ENCODE data around the gene APOE. TPM values are rescaled to one million over a fixed set of nuclear protein-coding genes. Genes with fewer than 3 reads are reported as not detected.

The APOE gene
- total and polyA plus RNA-seq, 2 of the 13 experiments (the other 11 are each of a cell fraction or from before 2014, with no cell fraction given): 1,328 to 1,470 TPM

DNA sequence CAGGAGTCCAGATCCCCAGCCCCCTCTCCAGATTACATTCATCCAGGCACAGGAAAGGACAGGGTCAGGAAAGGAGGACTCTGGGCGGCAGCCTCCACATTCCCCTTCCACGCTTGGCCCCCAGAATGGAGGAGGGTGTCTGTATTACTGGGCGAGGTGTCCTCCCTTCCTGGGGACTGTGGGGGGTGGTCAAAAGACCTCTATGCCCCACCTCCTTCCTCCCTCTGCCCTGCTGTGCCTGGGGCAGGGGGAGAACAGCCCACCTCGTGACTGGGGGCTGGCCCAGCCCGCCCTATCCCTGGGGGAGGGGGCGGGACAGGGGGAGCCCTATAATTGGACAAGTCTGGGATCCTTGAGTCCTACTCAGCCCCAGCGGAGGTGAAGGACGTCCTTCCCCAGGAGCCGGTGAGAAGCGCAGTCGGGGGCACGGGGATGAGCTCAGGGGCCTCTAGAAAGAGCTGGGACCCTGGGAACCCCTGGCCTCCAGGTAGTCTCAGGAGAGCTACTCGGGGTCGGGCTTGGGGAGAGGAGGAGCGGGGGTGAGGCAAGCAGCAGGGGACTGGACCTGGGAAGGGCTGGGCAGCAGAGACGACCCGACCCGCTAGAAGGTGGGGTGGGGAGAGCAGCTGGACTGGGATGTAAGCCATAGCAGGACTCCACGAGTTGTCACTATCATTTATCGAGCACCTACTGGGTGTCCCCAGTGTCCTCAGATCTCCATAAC, at the start of gene APOE (continued):
- TF ChIP-seq, protein P1, sequence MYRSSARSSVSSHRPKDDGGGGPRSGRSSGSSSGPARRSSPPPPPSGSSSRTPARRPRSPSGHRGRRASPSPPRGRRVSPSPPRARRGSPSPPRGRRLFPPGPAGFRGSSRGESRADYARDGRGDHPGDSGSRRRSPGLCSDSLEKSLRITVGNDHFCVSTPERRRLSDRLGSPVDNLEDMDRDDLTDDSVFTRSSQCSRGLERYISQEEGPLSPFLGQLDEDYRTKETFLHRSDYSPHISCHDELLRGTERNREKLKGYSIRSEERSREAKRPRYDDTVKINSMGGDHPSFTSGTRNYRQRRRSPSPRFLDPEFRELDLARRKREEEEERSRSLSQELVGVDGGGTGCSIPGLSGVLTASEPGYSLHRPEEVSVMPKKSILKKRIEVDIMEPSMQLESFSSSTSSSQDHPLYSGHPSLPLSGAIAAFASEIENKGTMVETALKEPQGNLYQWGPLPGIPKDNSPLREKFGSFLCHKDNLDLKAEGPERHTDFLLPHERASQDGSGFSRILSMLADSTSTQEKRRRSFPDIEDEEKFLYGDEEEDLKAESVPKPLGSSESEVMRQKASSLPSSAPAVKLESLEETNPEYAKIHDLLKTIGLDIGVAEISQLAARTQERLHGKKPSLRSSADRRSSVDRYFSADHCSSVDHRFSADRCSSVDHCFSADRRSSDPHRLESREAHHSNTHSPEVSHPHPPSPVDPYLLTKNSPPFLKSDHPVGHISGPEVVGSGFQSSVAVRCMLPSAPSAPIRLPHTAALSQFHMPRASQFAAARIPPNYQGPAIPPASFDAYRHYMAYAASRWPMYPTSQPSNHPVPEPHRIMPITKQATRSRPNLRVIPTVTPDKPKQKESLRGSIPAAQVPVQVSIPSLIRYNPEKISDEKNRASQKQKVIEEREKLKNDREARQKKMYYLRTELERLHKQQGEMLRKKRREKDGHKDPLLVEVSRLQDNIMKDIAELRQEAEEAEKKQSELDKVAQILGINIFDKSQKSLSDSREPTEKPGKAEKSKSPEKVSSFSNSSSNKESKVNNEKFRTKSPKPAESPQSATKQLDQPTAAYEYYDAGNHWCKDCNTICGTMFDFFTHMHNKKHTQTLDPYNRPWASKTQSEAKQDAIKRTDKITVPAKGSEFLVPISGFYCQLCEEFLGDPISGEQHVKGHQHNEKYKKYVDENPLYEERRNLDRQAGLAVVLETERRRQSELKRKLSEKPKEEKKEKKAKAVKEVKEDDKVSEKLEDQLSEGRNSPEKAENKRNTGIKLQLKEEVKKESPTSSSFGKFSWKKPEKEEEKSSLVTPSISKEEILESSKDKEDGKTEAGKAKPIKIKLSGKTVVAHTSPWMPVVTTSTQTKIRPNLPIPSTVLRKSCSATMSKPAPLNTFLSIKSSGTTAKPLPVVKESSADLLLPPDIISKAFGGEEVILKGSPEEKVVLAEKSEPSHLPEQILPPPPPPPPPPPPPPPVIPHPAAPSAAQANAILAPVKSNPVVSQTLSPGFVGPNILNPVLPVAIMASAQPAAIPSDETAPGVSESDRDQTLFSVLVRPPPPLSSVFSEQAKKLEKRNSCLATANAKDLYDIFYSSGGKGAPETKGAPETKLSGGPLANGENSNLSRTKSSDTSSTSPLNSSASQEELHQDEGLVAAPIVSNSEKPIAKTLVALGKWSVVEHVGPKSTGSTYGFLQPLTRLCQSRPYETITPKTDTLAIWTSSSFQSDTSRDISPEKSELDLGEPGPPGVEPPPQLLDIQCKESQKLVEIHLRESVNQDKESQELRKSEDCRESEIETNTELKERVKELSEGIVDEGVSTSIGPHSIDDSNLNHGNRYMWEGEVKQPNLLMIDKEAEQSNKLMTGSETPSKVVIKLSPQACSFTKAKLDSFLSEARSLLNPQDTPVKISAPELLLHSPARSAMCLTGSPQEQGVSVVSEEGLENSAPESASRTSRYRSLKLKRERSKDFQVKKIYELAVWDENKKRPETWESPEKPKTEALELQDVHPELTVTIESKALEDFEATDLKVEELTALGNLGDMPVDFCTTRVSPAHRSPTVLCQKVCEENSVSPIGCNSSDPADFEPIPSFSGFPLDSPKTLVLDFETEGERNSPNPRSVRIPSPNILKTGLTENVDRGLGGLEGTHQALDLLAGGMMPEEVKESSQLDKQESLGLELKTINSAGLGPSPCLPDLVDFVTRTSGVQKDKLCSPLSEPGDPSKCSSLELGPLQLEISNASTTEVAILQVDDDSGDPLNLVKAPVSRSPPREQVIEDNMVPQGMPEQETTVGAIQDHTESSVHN (CRISPR knock-in tag; IDR thresholded peaks at IDR 0.05): no peak
- TF ChIP-seq, protein P2, sequence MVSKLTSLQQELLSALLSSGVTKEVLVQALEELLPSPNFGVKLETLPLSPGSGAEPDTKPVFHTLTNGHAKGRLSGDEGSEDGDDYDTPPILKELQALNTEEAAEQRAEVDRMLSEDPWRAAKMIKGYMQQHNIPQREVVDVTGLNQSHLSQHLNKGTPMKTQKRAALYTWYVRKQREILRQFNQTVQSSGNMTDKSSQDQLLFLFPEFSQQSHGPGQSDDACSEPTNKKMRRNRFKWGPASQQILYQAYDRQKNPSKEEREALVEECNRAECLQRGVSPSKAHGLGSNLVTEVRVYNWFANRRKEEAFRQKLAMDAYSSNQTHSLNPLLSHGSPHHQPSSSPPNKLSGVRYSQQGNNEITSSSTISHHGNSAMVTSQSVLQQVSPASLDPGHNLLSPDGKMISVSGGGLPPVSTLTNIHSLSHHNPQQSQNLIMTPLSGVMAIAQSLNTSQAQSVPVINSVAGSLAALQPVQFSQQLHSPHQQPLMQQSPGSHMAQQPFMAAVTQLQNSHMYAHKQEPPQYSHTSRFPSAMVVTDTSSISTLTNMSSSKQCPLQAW (CRISPR knock-in tag; IDR thresholded peaks at IDR 0.05): no peak
- TF ChIP-seq GATA4 (IDR thresholded peaks at IDR 0.05; ENCODE audit: borderline replicate concordance, low read depth): peak; percentile 35; the same call in 1 of the 2 replicates
- peak; percentile 94 for TF ChIP-seq POLR2AphosphoS5 (IDR thresholded peaks at IDR 0.05; ENCODE audit: low read depth, low read length)
- no peak for TF ChIP-seq ZMYM3 (CRISPR knock-in tag; IDR thresholded peaks at IDR 0.05)
- TF ChIP-seq ZFP41 (CRISPR knock-in tag; IDR thresholded peaks at IDR 0.05; ENCODE audit: borderline replicate concordance): no peak
- no peak for TF ChIP-seq ZNF703 (CRISPR knock-in tag; IDR thresholded peaks at IDR 0.05; ENCODE audit: borderline replicate concordance)
- TF ChIP-seq, protein P3, sequence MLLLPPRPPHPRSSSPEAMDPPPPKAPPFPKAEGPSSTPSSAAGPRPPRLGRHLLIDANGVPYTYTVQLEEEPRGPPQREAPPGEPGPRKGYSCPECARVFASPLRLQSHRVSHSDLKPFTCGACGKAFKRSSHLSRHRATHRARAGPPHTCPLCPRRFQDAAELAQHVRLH (CRISPR knock-in tag; IDR thresholded peaks at IDR 0.05; ENCODE audit: borderline replicate concordance, low read depth): no peak
- peak; percentile 28; the same call in 1 of the 2 replicates for TF ChIP-seq PHF21A (CRISPR knock-in tag; IDR thresholded peaks at IDR 0.05)
- peak; percentile 33; the same call in 1 of the 2 replicates for TF ChIP-seq NFYB (CRISPR knock-in tag; IDR thresholded peaks at IDR 0.05)
- TF ChIP-seq GTF3A (CRISPR knock-in tag; conservative IDR thresholded peaks at IDR 0.05): no peak
- TF ChIP-seq, protein P4, sequence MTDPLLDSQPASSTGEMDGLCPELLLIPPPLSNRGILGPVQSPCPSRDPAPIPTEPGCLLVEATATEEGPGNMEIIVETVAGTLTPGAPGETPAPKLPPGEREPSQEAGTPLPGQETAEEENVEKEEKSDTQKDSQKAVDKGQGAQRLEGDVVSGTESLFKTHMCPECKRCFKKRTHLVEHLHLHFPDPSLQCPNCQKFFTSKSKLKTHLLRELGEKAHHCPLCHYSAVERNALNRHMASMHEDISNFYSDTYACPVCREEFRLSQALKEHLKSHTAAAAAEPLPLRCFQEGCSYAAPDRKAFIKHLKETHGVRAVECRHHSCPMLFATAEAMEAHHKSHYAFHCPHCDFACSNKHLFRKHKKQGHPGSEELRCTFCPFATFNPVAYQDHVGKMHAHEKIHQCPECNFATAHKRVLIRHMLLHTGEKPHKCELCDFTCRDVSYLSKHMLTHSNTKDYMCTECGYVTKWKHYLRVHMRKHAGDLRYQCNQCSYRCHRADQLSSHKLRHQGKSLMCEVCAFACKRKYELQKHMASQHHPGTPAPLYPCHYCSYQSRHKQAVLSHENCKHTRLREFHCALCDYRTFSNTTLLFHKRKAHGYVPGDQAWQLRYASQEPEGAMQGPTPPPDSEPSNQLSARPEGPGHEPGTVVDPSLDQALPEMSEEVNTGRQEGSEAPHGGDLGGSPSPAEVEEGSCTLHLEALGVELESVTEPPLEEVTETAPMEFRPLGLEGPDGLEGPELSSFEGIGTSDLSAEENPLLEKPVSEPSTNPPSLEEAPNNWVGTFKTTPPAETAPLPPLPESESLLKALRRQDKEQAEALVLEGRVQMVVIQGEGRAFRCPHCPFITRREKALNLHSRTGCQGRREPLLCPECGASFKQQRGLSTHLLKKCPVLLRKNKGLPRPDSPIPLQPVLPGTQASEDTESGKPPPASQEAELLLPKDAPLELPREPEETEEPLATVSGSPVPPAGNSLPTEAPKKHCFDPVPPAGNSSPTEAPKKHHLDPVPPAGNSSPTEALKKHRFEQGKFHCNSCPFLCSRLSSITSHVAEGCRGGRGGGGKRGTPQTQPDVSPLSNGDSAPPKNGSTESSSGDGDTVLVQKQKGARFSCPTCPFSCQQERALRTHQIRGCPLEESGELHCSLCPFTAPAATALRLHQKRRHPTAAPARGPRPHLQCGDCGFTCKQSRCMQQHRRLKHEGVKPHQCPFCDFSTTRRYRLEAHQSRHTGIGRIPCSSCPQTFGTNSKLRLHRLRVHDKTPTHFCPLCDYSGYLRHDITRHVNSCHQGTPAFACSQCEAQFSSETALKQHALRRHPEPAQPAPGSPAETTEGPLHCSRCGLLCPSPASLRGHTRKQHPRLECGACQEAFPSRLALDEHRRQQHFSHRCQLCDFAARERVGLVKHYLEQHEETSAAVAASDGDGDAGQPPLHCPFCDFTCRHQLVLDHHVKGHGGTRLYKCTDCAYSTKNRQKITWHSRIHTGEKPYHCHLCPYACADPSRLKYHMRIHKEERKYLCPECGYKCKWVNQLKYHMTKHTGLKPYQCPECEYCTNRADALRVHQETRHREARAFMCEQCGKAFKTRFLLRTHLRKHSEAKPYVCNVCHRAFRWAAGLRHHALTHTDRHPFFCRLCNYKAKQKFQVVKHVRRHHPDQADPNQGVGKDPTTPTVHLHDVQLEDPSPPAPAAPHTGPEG (CRISPR knock-in tag; IDR thresholded peaks at IDR 0.05): 0 out of 2 replicates have a peak, but pooled peaks have one; percentile 19

All from HepG2 (cell line).